HepG2 (cell line): ENCODE measurements around the gene RPL3. TPM values are rescaled to one million over a fixed set of nuclear protein-coding genes. Genes with fewer than 3 reads are reported as not detected.

Experiments used
- CSRNP2 ChIP-seq: sonication (generic); formaldehyde crosslinking; conservative IDR thresholded peaks from 2 replicates; pipeline ENCODE4 v1.8.0; 2022; ENCODE audit warnings: low read depth, missing genetic modification reagents
- HNF4A ChIP-seq: sonication (generic); formaldehyde crosslinking; IDR thresholded peaks from 2 replicates; pipeline ENCODE4 v1.4.0; 2020; ENCODE audit warnings: missing genetic modification reagents
- KAT2B ChIP-seq: fragments of 150-350 bp; IDR thresholded peaks from 2 replicates; pipeline ENCODE4 v1.6.1; 2014; ENCODE audit warnings: low read depth, low read length, borderline replicate concordance
- KLF9 ChIP-seq: IDR thresholded peaks from 2 replicates; pipeline ENCODE4 v1.6.1; 2016; ENCODE audit warnings: low read depth
- LBX2 ChIP-seq: sonication (generic); formaldehyde crosslinking; IDR thresholded peaks from 2 replicates; pipeline ENCODE4 v1.5.0; 2020; ENCODE audit warnings: missing genetic modification reagents, mild to moderate bottlenecking, borderline replicate concordance
- MAFG ChIP-seq: sonication (generic); formaldehyde crosslinking; IDR thresholded peaks from 2 replicates; pipeline ENCODE4 v1.5.1; 2020; ENCODE audit warnings: mild to moderate bottlenecking, missing genetic modification reagents
- MXD3 ChIP-seq: IDR thresholded peaks from 2 replicates; pipeline ENCODE4 v1.6.1; 2016; ENCODE audit warnings: mild to moderate bottlenecking, missing biosample characterization, missing genetic modification reagents
- NCOA2 ChIP-seq: sonication (generic); formaldehyde crosslinking; IDR thresholded peaks from 2 replicates; pipeline ENCODE4 v1.8.0; 2022; ENCODE audit warnings: inconsistent platforms
- NFRKB ChIP-seq: fragments of 450-650 bp; IDR thresholded peaks from 2 replicates; pipeline ENCODE4 v1.6.1; 2017
- NR2F1 ChIP-seq, 2 experiments: fragments of 450-650 bp in 1 of 2; formaldehyde crosslinking in 1 of 2; IDR thresholded peaks; 2 replicates each; pipeline versions ENCODE4 v1.5.0 to v1.6.1; 2016 to 2020; ENCODE audit warnings: mild to moderate bottlenecking in 1 of 2, missing compliant biosample characterization in 1 of 2, missing genetic modification reagents in 1 of 2, moderate library complexity in 1 of 2
- PRDM10 ChIP-seq: sonication (generic); formaldehyde crosslinking; IDR thresholded peaks from 2 replicates; pipeline ENCODE4 v1.4.0; 2020; ENCODE audit warnings: low read depth, missing genetic modification reagents
- TBP ChIP-seq: sonication (generic); formaldehyde crosslinking; IDR thresholded peaks from 2 replicates; pipeline ENCODE4 v1.5.0; 2020; ENCODE audit warnings: missing genetic modification reagents
- TFDP1 ChIP-seq: IDR thresholded peaks from 2 replicates; pipeline ENCODE4 v1.6.1; 2016; ENCODE audit warnings: missing compliant biosample characterization, missing genetic modification reagents, borderline replicate concordance
- TGIF2 ChIP-seq: IDR thresholded peaks from 2 replicates; pipeline ENCODE4 v1.6.1; 2016; ENCODE audit warnings: control low read depth, missing compliant biosample characterization
- ZBTB42 ChIP-seq: sonication (generic); formaldehyde crosslinking; IDR thresholded peaks from 2 replicates; pipeline ENCODE4 v1.5.0; 2020; ENCODE audit warnings: mild to moderate bottlenecking, missing genetic modification reagents
- ZNF280B ChIP-seq: sonication (generic); formaldehyde crosslinking; IDR thresholded peaks from 2 replicates; pipeline ENCODE4 v1.5.0; 2020; ENCODE audit warnings: missing genetic modification reagents, mild to moderate bottlenecking, borderline replicate concordance
- ZNF737 ChIP-seq: sonication (generic); formaldehyde crosslinking; IDR thresholded peaks from 2 replicates; pipeline ENCODE4 v1.5.0; 2020; ENCODE audit warnings: missing genetic modification reagents, mild to moderate bottlenecking, borderline replicate concordance
- ZNF746 ChIP-seq: sonication (generic); formaldehyde crosslinking; IDR thresholded peaks from 2 replicates; pipeline ENCODE4 v1.8.0; 2022; ENCODE audit warnings: mild to moderate bottlenecking, missing genetic modification reagents
- ZNF776 ChIP-seq: sonication (generic); formaldehyde crosslinking; IDR thresholded peaks from 2 replicates; pipeline ENCODE4 v1.4.0; 2020; ENCODE audit warnings: mild to moderate bottlenecking, missing genetic modification reagents
- ZNF83 ChIP-seq: sonication (generic); formaldehyde crosslinking; IDR thresholded peaks from 2 replicates; pipeline ENCODE4 v1.4.0; 2020; ENCODE audit warnings: missing genetic modification reagents, mild to moderate bottlenecking, borderline replicate concordance
- polyA plus RNA-seq, 8 experiments: library from polyadenylated mRNA; depleted of rRNA in 3 of 8; stranded (reverse) in 7 of 8; unstranded in 1 of 8; fragments of >200 nt; fragmentation: Illumina TruSeq in 4 of 8; extraction: Trizol in 4 of 8; gene quantifications; 2 replicates each; pipeline versions ENCODE4 v1.2.1 to v1.2.3, GENCODE V29; 2011 to 2016; ENCODE audit warnings: low read depth in 4 of 8, missing spikeins in 1 of 8, mixed read lengths in 1 of 8; ENCODE audit not compliant: insufficient read depth in 1 of 8
- total RNA-seq, 5 experiments: library from RNA; depleted of rRNA; stranded (reverse); fragments of >200 nt; fragmentation: Illumina TruSeq; extraction: Trizol; gene quantifications; 2 replicates each; pipeline ENCODE4 v1.2.3, GENCODE V29; 2016; ENCODE audit warnings: low read depth in 1 of 5

RPL3 gene
- total and polyA plus RNA-seq, 2 of the 13 experiments (the other 11 are each of a cell fraction or from before 2014, with no cell fraction given) = 1,051 to 3,279 TPM

GRCh38 chr22:39283322-39284141, 35.9 kb downstream of the RPL3 start (continued):
- TF ChIP-seq TBP (CRISPR knock-in tag) = no peak
- peak; percentile 60; the same call in 1 of the 2 replicates for TF ChIP-seq ZNF776
- no peak for TF ChIP-seq TGIF2
- no peak for TF ChIP-seq LBX2 (CRISPR knock-in tag)
- TF ChIP-seq ZNF83 (CRISPR knock-in tag) = no peak
- TF ChIP-seq ZNF737 (CRISPR knock-in tag) = no peak
- TF ChIP-seq HNF4A (CRISPR knock-in tag) = peak; percentile 70
- TF ChIP-seq MAFG (CRISPR knock-in tag) = peak; percentile 87
- TF ChIP-seq TFDP1 (CRISPR knock-in tag) = peak; percentile 57; the same call in 1 of the 2 replicates
- TF ChIP-seq CSRNP2 (CRISPR knock-in tag) = no peak
- TF ChIP-seq KLF9 = peak; percentile 46; the same call in 1 of the 2 replicates
- 0 out of 2 replicates have a peak, but pooled peaks have one; percentile 21 for TF ChIP-seq MXD3
- TF ChIP-seq NR2F1 (CRISPR knock-in tag; IDR thresholded peaks at IDR 0.05) = peak in 1 of 2 experiments; percentile 77; a peak in 2 of 4 replicates
- no peak; the same call in 1 of the 2 replicates for TF ChIP-seq ZNF280B (CRISPR knock-in tag)
- TF ChIP-seq PRDM10 (CRISPR knock-in tag) = peak; percentile 90; the same call in 1 of the 2 replicates
- TF ChIP-seq NFRKB = no peak
- TF ChIP-seq ZBTB42 (CRISPR knock-in tag) = no peak
- 0 out of 2 replicates have a peak, but pooled peaks have one; percentile 41 for TF ChIP-seq ZNF746 (CRISPR knock-in tag)
- TF ChIP-seq KAT2B = no peak
- TF ChIP-seq NCOA2 = peak; percentile 65
